Type B pancreatic cell (in vitro differentiated cells): Measurements from ENCODE around the gene COL4A1. TPM values are rescaled to one million over a fixed set of nuclear protein-coding genes. Genes with fewer than 3 reads are reported as not detected.

ENCODE experiments used
- DNase-seq: peaks from one replicate; pipeline ENCODE4 v3.0.0; 2021; ENCODE audit warnings: mixed read lengths; ENCODE audit not compliant: unreplicated experiment; ENCODE audit errors: extremely low spot score
- H3K27ac Mint-ChIP-seq: 2 replicates; pipeline ENCODE4 v1.8.0; 2021; ENCODE audit warnings: mild to moderate bottlenecking, mixed read lengths
- H3K27me3 Mint-ChIP-seq: 2 replicates; pipeline ENCODE4 v1.8.0; 2021; ENCODE audit warnings: mixed read lengths
- H3K36me3 Mint-ChIP-seq: 2 replicates; pipeline ENCODE4 v1.8.0; 2021; ENCODE audit warnings: mixed read lengths
- H3K4me1 Mint-ChIP-seq: one replicate; pipeline ENCODE4 v1.8.0; 2021; ENCODE audit warnings: mixed read lengths; ENCODE audit not compliant: unreplicated experiment
- H3K4me3 Mint-ChIP-seq: 2 replicates; pipeline ENCODE4 v1.8.0; 2021; ENCODE audit warnings: mild to moderate bottlenecking, mixed read lengths
- H3K9me3 Mint-ChIP-seq: 2 replicates; pipeline ENCODE4 v1.8.0; 2021; ENCODE audit warnings: mixed read lengths
- total RNA-seq: library from RNA; stranded (reverse); gene quantifications from 2 replicates; pipeline ENCODE4 v1.2.1, GENCODE V29; 2021; ENCODE audit warnings: low replicate concordance
- TF ChIP-seq, protein P1 (sequence below): fragments of 200-600 bp; sonication (generic); conservative IDR thresholded peaks from 2 replicates; pipeline ENCODE4 v1.5.0; 2021; ENCODE audit warnings: antibody characterized with exemption, mild to moderate bottlenecking

Gene COL4A1
- total RNA-seq, 1 donor from 2014 or later = 83.6 TPM

DNA sequence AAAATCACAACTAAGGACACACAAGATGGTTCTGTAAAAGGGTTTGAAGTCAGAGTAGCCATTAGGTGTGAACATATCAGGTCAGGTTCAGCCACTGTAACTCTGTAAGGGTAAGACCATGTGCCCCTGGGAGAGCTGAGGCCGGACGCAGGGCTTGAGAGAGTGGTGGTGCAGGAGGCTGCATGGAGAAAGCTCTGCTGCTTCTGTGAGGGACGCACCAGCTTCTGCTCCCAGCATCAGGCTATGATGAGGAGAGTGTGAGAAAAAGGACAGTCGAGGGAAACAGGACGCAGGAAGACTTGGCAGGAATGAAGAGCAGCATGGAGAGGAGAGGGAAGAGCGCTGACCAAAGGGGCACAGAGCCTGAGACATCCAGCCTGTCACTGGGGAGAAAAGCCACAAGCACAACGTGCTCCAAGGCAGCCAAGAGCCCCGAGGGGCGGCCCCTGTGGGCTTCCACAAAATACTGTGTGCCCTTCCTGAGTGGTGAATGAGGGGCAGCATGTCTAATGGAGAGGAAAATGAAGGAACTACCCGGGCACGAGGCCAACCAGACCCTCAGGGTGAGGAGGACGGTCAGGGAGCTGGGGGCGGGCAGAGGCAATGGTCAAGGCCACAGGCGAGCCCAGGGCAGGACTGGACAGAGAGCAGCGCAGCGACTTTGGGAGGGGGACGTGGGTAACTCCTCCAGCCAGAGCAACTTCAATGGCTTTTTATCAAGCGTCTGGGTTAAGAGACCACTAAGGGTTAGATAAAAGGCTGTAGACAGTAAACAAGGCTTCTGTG, 107.7 kb downstream of the COL4A1 start:
- Mint-ChIP-seq H3K27me3 (no peaks in the 10 kb centered on the region), H3K36me3 (peaks cover 13% of the 10 kb centered on the region), H3K4me1 (no peaks in the 10 kb centered on the region), H3K27ac (no peak overlapping the region), H3K4me3 (no peak overlapping the region), H3K9me3 (no peaks in the 10 kb centered on the region)
- no peak for DNase-seq
- TF ChIP-seq, protein P1, sequence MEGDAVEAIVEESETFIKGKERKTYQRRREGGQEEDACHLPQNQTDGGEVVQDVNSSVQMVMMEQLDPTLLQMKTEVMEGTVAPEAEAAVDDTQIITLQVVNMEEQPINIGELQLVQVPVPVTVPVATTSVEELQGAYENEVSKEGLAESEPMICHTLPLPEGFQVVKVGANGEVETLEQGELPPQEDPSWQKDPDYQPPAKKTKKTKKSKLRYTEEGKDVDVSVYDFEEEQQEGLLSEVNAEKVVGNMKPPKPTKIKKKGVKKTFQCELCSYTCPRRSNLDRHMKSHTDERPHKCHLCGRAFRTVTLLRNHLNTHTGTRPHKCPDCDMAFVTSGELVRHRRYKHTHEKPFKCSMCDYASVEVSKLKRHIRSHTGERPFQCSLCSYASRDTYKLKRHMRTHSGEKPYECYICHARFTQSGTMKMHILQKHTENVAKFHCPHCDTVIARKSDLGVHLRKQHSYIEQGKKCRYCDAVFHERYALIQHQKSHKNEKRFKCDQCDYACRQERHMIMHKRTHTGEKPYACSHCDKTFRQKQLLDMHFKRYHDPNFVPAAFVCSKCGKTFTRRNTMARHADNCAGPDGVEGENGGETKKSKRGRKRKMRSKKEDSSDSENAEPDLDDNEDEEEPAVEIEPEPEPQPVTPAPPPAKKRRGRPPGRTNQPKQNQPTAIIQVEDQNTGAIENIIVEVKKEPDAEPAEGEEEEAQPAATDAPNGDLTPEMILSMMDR = no peak

GRCh38 chr13:110197471-110197870, 109.5 kb downstream of the COL4A1 start:
- Mint-ChIP-seq H3K4me3 (no peak overlapping the region), H3K36me3 (peaks cover 13% of the 10 kb centered on the region), H3K9me3 (no peaks in the 10 kb centered on the region), H3K27me3 (no peaks in the 10 kb centered on the region), H3K4me1 (no peaks in the 10 kb centered on the region), H3K27ac (no peak overlapping the region)
- TF ChIP-seq, protein P1 = no peak
- no peak for DNase-seq

- Mint-ChIP-seq H3K27ac (no peak overlapping the region), H3K4me3 (no peak overlapping the region), H3K9me3 (no peaks in the 10 kb centered on the region), H3K36me3 (peaks cover 13% of the 10 kb centered on the region), H3K27me3 (no peaks in the 10 kb centered on the region), H3K4me1 (no peaks in the 10 kb centered on the region)
- DNase-seq = no peak
- TF ChIP-seq, protein P1 = no peak
These were observed 109.9 kb downstream of the COL4A1 start for GRCh38 chr13:110197026-110197425.

- Mint-ChIP-seq H3K4me3 (no peak overlapping the region), H3K9me3 (no peaks in the 10 kb centered on the region), H3K36me3 (peaks cover 16% of the 10 kb centered on the region), H3K4me1 (no peaks in the 10 kb centered on the region), H3K27ac (no peak overlapping the region), H3K27me3 (no peaks in the 10 kb centered on the region)
- TF ChIP-seq, protein P1 = no peak
- no peak for DNase-seq
These were observed 111.1 kb downstream of the COL4A1 start for GRCh38 chr13:110195547-110196485.

DNA sequence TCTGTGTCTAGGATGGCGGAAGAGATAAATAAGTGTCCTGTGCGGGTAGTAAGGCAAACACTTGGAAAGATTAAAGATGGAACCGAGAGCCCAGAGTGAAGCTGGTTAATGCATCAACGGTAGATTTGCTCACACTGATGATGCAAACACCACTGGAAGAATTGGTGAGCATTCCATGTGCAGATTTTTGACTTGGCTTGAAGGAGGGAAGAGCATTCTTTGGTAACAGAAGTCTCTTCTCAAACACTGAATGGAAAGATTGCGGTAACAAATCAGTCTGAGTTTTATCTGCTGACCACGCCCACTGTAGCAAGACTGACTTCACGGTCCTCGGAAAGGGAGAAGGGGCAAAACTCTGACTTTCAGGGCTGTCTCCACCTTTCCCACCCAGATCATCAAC, 112.5 kb downstream of the COL4A1 start:
- Mint-ChIP-seq H3K36me3 (peaks cover 16% of the 10 kb centered on the region), H3K27ac (no peak overlapping the region), H3K4me1 (no peaks in the 10 kb centered on the region), H3K9me3 (no peaks in the 10 kb centered on the region), H3K4me3 (no peak overlapping the region), H3K27me3 (no peaks in the 10 kb centered on the region)
- TF ChIP-seq, protein P1 = no peak
- DNase-seq = no peak
